H9 (cell line): ENCODE data around the gene WIZ. TPM values are rescaled to one million over a fixed set of nuclear protein-coding genes. Genes with fewer than 3 reads are reported as not detected.

Experiments
- DNase-seq: peaks from one replicate; pipeline ENCODE4 v3.0.0-alpha.2; 2017
- H2AFZ ChIP-seq: one replicate; pipeline ENCODE4 v1.6.1; 2013; ENCODE audit warnings: mild to moderate bottlenecking, low read length, control low read depth, moderate library complexity
- H2AK5ac ChIP-seq: 2 replicates; pipeline ENCODE4 v1.6.1; 2013; ENCODE audit warnings: low read length, control low read depth, mixed read lengths; ENCODE audit not compliant: insufficient read length
- H2BK120ac ChIP-seq: one replicate; pipeline ENCODE4 v1.6.1; 2013; ENCODE audit warnings: low read depth, mild to moderate bottlenecking, low read length, control low read depth, inconsistent platforms; ENCODE audit not compliant: poor library complexity, severe bottlenecking
- H2BK12ac ChIP-seq: 2 replicates; pipeline ENCODE4 v1.6.1; 2013; ENCODE audit warnings: low read length, control low read depth, mixed read lengths, low read depth; ENCODE audit not compliant: insufficient read length
- H2BK15ac ChIP-seq: 2 replicates; pipeline ENCODE4 v1.6.1; 2013; ENCODE audit warnings: low read depth, low read length, control low read depth
- H2BK20ac ChIP-seq: one replicate; pipeline ENCODE4 v1.6.1; 2013; ENCODE audit warnings: low read depth, mild to moderate bottlenecking, low read length, control low read depth, inconsistent platforms; ENCODE audit not compliant: poor library complexity, severe bottlenecking
- H2BK5ac ChIP-seq: 2 replicates; pipeline ENCODE4 v1.6.1; 2013; ENCODE audit warnings: low read length, control low read depth, mixed read lengths; ENCODE audit not compliant: insufficient read length
- H3K14ac ChIP-seq: 2 replicates; pipeline ENCODE4 v1.6.1; 2013; ENCODE audit warnings: low read length, control low read depth; ENCODE audit not compliant: insufficient read depth
- H3K18ac ChIP-seq: 2 replicates; pipeline ENCODE4 v1.6.1; 2013; ENCODE audit warnings: low read depth, mild to moderate bottlenecking, mixed read lengths, low read length, control low read depth; ENCODE audit not compliant: insufficient read length
- H3K23ac ChIP-seq: 2 replicates; pipeline ENCODE4 v1.6.1; 2013; ENCODE audit warnings: low read length, control low read depth, mixed read lengths, low read depth; ENCODE audit not compliant: insufficient read length
- H3K23me2 ChIP-seq: 2 replicates; pipeline ENCODE4 v1.6.1; 2013; ENCODE audit warnings: low read depth, mild to moderate bottlenecking, mixed read lengths, low read length, control low read depth; ENCODE audit not compliant: insufficient read length, poor library complexity, severe bottlenecking
- H3K27ac ChIP-seq: 2 replicates; pipeline ENCODE4 v1.5.1; 2013; ENCODE audit warnings: low read length, control low read depth, mixed read lengths, low read depth; ENCODE audit not compliant: insufficient read length
- H3K27me3 ChIP-seq: 2 replicates; pipeline ENCODE4 v1.6.1; 2013; ENCODE audit warnings: low read length, control low read depth, inconsistent platforms; ENCODE audit not compliant: insufficient read depth
- H3K4ac ChIP-seq: 2 replicates; pipeline ENCODE4 v1.6.1; 2013; ENCODE audit warnings: low read depth, mild to moderate bottlenecking, control low read depth, inconsistent platforms, low read length, moderate library complexity
- H3K4me1 ChIP-seq: 2 replicates; pipeline ENCODE4 v1.6.1; 2013; ENCODE audit warnings: low read length, control low read depth, inconsistent platforms; ENCODE audit not compliant: insufficient read depth
- H3K4me2 ChIP-seq: 2 replicates; pipeline ENCODE4 v1.6.1; 2013; ENCODE audit warnings: low read length, control low read depth, mixed read lengths; ENCODE audit not compliant: insufficient read length, insufficient read depth
- H3K56ac ChIP-seq: 2 replicates; pipeline ENCODE4 v1.6.1; 2013; ENCODE audit warnings: low read depth, mild to moderate bottlenecking, mixed read lengths, low read length, control low read depth; ENCODE audit not compliant: insufficient read length
- H3K79me1 ChIP-seq: 2 replicates; pipeline ENCODE4 v1.6.1; 2013; ENCODE audit warnings: low read depth, mild to moderate bottlenecking, moderate library complexity, low read length, control low read depth, inconsistent platforms; ENCODE audit not compliant: insufficient read depth, poor library complexity, severe bottlenecking
- H3K79me2 ChIP-seq: 2 replicates; pipeline ENCODE4 v1.6.1; 2013; ENCODE audit warnings: low read length, control low read depth, inconsistent platforms; ENCODE audit not compliant: insufficient read depth
- H3K9ac ChIP-seq: 2 replicates; pipeline ENCODE4 v1.6.1; 2013; ENCODE audit warnings: low read length, control low read depth, mixed read lengths; ENCODE audit not compliant: insufficient read length; ENCODE audit errors: extremely low read depth
- H3K9me3 ChIP-seq: one replicate; pipeline ENCODE4 v1.6.1; 2013; ENCODE audit warnings: low read depth, low read length, inconsistent platforms; ENCODE audit not compliant: control insufficient read depth
- H3T11ph ChIP-seq: one replicate; pipeline ENCODE4 v1.6.1; 2013; ENCODE audit warnings: mild to moderate bottlenecking, low read length, control low read depth, inconsistent platforms
- H4K20me1 ChIP-seq: one replicate; pipeline ENCODE4 v1.6.1; 2013; ENCODE audit not compliant: control insufficient read depth, insufficient read length, insufficient read depth
- H4K5ac ChIP-seq: 2 replicates; pipeline ENCODE4 v1.6.1; 2013; ENCODE audit warnings: low read depth, mild to moderate bottlenecking, mixed read lengths, low read length, control low read depth; ENCODE audit not compliant: insufficient read length
- H4K8ac ChIP-seq: replicated peaks from 2 replicates; pipeline ENCODE4 v1.6.1; 2013; ENCODE audit warnings: low read length, control low read depth, mixed read lengths, low read depth; ENCODE audit not compliant: insufficient read length
- H4K91ac ChIP-seq: 2 replicates; pipeline ENCODE4 v1.6.1; 2013; ENCODE audit warnings: low read depth, mild to moderate bottlenecking, moderate library complexity, mixed read lengths, low read length, control low read depth; ENCODE audit not compliant: insufficient read length
- H3K27ac Mint-ChIP-seq, 3 experiments: 2 replicates in 2 of 3; 3 replicates in 1 of 3; pipeline ENCODE4 v1.8.0; 2020 to 2021; ENCODE audit warnings: mixed read lengths in 3 of 3, mild to moderate bottlenecking in 1 of 3, moderate library complexity in 1 of 3
- H3K27me3 Mint-ChIP-seq: 2 replicates; pipeline ENCODE4 v1.8.0; 2021; ENCODE audit warnings: low read depth, mild to moderate bottlenecking, moderate library complexity, mixed read lengths
- H3K36me3 Mint-ChIP-seq, 3 experiments: 2 replicates in 2 of 3; 3 replicates in 1 of 3; pipeline ENCODE4 v1.8.0; 2020 to 2021; ENCODE audit warnings: low read depth in 3 of 3, mixed read lengths in 3 of 3; ENCODE audit not compliant: insufficient read depth in 1 of 3
- H3K4me1 Mint-ChIP-seq, 2 experiments: 2 replicates each; pipeline ENCODE4 v1.8.0; 2020; ENCODE audit warnings: mixed read lengths in 2 of 2
- H3K4me3 Mint-ChIP-seq, 2 experiments: 2 replicates in 1 of 2; 3 replicates in 1 of 2; pipeline ENCODE4 v1.8.0; 2020 to 2021; ENCODE audit warnings: mild to moderate bottlenecking in 2 of 2, mixed read lengths in 2 of 2, moderate library complexity in 1 of 2
- H3K9me3 Mint-ChIP-seq, 2 experiments: 2 replicates in 1 of 2; 3 replicates in 1 of 2; pipeline ENCODE4 v1.8.0; 2020; ENCODE audit warnings: mild to moderate bottlenecking in 2 of 2, mixed read lengths in 2 of 2, moderate library complexity in 1 of 2
- CTCF ChIP-seq: fragments of 200-600 bp; sonication (generic); conservative IDR thresholded peaks from 3 replicates; pipeline ENCODE4 v1.8.0; 2021; ENCODE audit warnings: antibody characterized with exemption, mild to moderate bottlenecking
- WGBS: extraction: QIAGEN DNeasy Blood & Tissue Kit; methylation state at CpG from one replicate; pipeline ENCODE4 v1.1.7; 2013; ENCODE audit warnings: missing lambda C conversion rate, low lambda C conversion rate, mixed read lengths; ENCODE audit not compliant: insufficient read length; ENCODE audit errors: extremely low coverage; 5-methylcytosine and 5-hydroxymethylcytosine counted together
- total RNA-seq: library from RNA; stranded (reverse); gene quantifications from 2 replicates; pipeline ENCODE4 v1.2.1, GENCODE V29; 2021

WIZ gene
- total RNA-seq, 1 experiment from 2014 or later, result 33.3 TPM

- Histone ChIP-seq H3K4me1 (no peaks in the 10 kb centered on the region; the same call in 1 of the 2 replicates), H2AFZ (no peak overlapping the region), H2BK5ac (no peak overlapping the region), H2BK120ac (no peak overlapping the region), H4K5ac (no peak overlapping the region), H3K14ac (no peak overlapping the region), H2BK20ac (no peak overlapping the region), H3T11ph (no peak overlapping the region), H3K56ac (no peak overlapping the region), H3K4me2 (peak overlapping the region; percentile 31), H2AK5ac (no peak overlapping the region), H3K9me3 (no peaks in the 10 kb centered on the region), H4K20me1 (no peaks in the 10 kb centered on the region), H3K4ac (no peak overlapping the region), H3K27me3 (peaks cover 11% of the 10 kb centered on the region; the same call in 1 of the 2 replicates), H3K18ac (no peak overlapping the region), H3K23ac (no peak overlapping the region), H4K91ac (no peak overlapping the region), H3K23me2 (no peaks in the 10 kb centered on the region), H3K79me2 (no peaks in the 10 kb centered on the region), H2BK15ac (no peak overlapping the region; the same call in 1 of the 2 replicates), H4K8ac (no peak overlapping the region), H3K27ac (no peak overlapping the region), H2BK12ac (no peak overlapping the region), H3K9ac (no peak overlapping the region), H3K79me1 (no peaks in the 10 kb centered on the region)
- H3K36me3 Mint-ChIP-seq, result no peaks in the 10 kb centered on the region; a peak in 1 of 7 replicates
- H3K4me1 Mint-ChIP-seq, result 0 out of 4 replicates have a peak, but pooled peaks cover 0 to 2% of the 10 kb centered on the region in 2 experiments
- H3K27me3 Mint-ChIP-seq, result peaks cover 54% of the 10 kb centered on the region
- H3K4me3 Mint-ChIP-seq, result peak overlapping the region in 1 of 2 experiments; percentile 81; a peak in 4 of 5 replicates
- no peak for DNase-seq
- H3K27ac Mint-ChIP-seq, result no peak overlapping the region
- WGBS, result no CpG with 5 or more reads among the region's 12 CpGs
- no peak for TF ChIP-seq CTCF
- H3K9me3 Mint-ChIP-seq, result peaks cover 4 to 32% of the 10 kb centered on the region in 2 experiments; a peak in 3 of 5 replicates
Observed at GRCh38 chr19:15468675-15469512, 19.1 kb upstream of the WIZ start.
